Effector CD4-positive, alpha-beta T cell (primary cell): Measurements from ENCODE around the gene NR1H2.
A peak's percentile ranks its signal among the peaks of the same experiment; 100 is the strongest.
"Not testable (repeated sequence)": the region's sequence is repeated elsewhere in the genome, so short reads cannot be mapped to it uniquely, and the experiment has no call there.

Source experiments
- DNase-seq: peaks from one replicate; pipeline ENCODE4 v3.0.0-alpha.2; 2020

NR1H2 gene

DNA sequence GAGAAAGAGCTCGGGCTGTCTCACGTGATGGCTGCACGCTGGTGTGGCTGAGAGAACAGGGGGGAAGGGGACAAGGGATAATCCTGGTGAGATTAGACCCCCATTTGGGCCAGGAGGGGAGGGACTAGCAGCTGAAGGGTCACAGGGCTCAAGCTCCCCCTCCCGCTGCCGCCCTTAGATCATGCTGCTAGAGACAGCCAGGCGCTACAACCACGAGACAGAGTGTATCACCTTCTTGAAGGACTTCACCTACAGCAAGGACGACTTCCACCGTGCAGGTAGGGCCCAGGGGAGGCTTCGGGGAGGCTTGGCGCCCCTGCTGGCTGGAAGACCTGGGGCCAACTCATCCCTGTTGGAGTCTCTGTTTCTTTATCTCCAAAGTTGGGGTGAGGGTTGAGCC lies 3.3 kb downstream of the NR1H2 start:
- DNase-seq = no peak

DNA sequence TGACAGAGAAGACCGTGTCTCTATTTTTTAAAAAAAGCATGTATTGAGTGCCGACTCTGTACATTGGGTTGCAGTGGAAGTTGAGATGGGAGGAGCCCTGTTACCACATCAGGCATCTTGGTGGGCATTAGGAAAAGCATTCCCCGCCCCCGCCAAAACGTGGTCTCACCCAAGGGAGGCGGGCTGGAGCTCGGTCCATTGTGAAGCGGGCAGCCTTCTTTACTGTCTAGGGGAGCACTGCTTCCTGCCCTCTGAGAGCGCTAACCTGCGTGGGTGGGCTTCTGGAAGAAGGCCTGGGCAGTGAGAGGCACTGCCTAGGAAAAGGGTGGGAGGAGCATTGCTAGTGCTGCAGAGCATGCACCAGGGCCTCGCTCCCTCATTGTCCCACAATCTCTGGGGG lies 3.9 kb downstream of the NR1H2 start:
- no peak for DNase-seq

DNA sequence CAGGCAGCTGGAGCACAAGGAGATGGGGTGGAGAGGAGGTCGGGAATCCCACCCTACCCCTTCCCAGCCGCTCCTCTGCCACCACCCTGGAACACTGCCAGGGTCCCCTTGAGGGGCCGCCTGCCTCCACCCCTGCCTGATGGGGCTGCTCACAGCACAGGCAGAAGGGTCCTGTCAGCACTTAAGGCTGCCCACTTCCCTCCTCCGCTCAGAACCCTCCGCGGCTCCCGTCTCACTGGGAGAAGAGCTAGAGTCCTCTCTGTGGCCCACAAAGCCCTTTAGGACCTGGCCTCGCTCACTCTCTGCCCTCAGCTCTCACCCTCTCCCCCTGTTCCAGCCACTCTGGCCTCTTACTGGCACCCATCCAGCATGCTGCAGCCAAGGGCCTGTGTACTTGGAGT lies 4.5 kb downstream of the NR1H2 start:
- DNase-seq = no peak

DNA sequence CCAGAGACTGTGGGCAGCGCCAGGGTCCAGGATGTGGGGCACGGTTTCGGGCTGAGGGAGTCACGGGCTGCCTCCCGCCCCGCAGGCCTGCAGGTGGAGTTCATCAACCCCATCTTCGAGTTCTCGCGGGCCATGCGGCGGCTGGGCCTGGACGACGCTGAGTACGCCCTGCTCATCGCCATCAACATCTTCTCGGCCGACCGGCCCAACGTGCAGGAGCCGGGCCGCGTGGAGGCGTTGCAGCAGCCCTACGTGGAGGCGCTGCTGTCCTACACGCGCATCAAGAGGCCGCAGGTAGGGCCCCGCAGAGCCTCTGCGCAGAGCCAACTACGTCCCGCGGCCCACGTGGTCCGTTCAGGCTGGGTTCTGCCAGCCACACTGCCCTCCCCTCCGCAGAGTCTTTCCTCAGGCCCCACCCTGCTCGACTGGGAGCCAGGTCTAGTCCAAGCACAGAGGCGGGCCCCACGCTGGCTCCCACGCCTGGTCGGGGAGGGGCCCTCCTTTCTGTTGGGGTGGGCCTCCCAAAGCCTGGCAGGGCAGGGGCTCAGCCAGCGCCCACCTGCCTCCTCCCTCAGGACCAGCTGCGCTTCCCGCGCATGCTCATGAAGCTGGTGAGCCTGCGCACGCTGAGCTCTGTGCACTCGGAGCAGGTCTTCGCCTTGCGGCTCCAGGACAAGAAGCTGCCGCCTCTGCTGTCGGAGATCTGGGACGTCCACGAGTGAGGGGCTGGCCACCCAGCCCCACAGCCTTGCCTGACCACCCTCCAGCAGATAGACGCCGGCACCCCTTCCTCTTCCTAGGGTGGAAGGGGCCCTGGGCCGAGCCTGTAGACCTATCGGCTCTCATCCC lies 5.8 kb downstream of the NR1H2 start:
- no peak for DNase-seq

DNA sequence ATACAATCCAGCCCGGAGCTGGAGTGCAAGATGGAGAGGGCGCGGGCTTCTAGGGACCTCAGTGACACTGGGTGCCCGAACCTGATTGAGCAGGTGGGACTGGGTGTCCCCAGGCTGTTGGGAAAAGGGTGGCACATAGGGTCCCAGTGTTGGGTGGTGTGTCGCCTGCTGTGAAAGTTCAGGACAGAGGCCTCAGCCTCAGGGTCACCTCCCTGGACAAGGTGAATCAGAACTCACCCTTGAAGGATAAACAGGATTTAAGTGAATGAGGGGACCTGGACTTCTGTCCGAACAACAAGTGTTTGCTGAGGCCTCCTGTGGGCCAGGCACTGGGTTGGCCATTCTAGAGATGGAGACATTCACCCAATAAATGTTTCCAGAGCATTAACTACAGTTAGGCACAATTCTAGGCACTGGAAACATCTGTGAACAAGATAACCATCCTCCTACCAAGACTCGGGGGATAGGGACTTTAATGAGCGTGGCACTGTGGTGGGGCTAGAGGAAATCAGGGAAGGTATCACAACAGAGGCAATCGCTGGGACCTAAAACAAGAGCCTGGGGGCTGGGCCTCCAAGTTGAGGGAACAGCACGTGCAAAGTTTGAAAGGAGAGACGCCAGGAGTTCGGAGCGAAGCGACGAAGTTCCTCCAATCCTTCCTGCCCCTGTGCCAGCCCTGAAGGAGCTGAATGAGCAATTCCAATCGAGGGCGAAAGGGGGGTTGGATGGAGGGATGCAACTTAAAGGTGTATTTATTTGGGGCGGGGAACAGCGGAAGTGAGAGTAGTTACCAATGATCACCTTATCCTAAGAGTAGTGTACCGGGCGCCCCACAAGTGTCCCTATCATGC lies 7.0 kb downstream of the NR1H2 start:
- no peak for DNase-seq

DNA sequence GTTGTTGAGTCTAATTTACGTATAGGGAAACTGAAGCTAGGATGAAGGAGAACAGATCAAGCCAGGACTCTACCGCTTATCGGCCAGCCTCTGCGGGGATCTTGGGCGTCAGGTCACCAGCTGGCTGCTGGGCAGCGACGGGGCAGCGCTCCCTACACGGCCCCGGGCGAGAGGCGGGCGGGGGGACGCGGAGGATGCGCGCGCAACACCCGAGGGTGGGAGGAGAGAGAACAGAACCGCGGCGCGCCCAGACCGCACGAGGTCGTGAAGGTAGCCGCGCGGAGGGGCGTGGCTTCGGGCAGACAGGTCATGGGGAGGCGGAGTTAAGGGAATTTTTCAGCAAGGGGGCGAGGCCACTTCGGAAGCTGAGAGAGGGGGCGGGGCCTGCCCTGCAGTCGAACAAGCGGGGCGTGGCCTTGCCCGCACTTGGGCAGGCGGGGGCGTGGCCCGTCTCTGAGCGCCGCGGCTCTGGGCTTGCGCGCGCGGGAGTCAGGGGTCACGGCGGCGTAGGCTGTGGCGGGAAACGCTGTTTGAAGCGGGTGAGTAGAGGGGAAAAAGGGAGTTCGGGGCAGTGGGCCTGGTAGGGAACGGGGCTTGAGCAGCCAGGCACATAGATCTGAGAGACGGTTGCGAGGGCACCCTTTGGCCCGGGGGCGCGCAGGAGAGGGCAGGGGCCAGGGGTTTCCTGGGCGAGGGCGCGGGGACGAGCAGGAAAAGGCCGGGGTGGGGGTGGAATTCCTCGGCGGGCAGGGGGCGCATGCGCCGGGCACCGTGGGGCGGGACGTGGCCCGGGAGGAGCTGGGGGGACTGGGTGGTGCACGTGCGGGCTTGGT lies 7.8 kb downstream of the NR1H2 start, which contains the start of gene POLD1:
Gene POLD1 (plus strand): TSS at position 496 of the 833 bp plus-strand sequence. CDS start 14,505 bp downstream, outside the sequence.
- peak; percentile 98 for DNase-seq

DNA sequence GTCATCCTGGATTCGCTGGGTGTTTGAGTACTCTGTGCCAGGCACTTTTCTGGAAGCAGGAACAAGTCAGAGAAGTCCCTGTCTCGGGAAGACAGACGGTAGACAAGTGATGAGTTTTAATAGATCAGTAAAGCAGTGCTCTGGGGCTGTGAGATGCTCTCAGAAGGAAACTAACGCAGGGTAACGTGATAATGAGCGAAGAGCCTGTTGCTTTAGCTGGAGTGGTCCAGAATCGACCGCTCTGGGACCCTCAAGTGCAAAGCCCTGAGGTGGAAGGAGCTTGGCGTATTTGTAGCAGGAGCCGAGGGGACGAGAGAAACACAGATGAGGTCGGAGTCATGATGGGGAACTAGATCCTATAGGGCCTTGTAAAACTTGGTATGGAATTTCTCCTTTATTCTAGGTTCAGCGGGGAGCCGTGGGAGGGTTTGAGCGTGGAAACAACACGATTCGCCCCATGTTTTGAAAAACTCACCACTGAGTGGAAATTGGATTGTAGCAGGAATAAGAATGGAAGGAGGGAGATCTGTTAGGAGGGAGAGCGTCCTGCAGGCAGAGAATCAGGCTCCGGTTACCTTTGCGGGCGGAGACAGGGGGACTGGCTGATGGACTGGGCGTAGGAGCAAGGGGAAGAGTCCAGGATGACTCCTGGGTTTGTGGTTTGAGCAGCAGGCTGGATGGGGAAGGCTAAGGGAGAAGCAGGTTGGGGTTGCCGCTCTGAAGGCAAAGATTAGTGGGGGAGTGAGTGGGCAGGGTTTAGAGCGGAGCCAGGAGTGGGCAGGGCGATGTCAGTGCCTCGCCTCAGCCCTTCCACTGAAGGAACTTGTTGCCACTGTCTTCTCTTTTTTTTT lies 8.7 kb downstream of the NR1H2 start:
- no peak for DNase-seq

DNA sequence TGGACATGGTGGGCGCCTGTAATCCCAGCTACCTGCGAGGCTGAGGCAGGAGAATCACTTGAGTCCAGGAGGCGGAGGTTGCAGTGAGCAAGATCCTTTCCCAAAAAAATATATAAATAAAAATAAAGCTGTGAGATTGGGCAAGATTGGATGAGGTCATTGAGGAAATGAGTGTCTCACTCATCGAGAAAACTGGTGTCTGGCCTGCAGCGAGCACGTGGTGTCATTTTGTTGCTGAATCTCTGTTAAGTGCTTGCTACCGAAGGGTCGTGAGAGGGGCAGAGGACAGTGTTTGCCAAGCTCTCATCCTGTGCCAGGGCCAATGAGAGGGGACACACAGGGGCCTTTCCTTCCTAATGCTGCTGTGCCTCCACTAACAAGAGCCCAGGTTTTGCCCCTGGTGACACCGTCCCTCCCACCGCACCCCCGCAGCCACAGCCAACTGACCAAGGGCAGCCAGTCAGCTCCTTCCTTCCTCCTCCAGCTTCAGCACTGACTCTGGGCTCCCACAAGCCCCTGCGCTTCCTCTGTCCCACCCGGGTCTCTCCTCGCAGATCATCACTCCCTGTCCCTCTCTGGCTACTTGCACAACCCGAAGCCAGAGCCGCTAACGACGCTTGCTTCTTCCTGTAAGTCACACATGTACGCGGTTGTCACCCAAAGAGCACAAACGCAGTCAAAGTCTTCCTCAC lies 11.1 kb downstream of the NR1H2 start:
- no peak for DNase-seq

DNA sequence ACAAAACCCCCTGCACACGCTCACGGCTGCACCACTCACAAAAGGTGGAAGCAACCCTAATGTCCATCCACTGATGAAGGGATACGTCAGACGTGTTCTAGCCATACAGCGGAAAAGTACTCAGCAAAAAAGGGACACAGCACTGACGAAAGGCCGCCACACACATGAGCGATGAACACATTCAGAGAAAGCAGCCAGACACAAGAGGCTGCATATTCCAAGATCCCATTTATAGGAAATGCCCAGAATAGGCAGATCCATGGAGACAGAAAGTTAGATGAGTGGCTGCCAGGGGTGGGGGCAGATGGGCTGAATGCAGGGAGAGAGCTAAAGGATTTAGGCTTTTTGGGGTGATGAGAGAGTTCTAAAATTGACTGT lies 11.6 kb downstream of the NR1H2 start:
- DNase-seq = no peak

DNA sequence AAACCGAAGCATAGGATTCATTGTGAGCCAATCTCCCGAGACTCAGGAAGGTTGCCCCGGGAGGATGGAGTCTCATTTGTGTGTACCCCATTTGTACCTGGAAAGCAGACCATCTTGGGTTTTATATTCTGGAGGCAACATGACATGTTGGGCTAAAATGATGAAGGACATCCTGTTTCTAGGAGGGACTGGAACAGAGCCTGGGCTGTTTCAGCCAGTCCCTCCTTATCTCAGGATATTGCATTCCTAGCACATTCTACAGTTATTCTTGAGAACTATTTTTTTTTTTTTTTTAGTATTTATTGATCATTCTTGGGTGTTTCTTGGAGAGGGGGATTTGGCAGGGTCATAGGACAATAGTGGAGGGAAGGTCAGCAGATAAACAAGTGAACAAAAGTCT lies 14.0 kb downstream of the NR1H2 start:
- DNase-seq = not testable (repeated sequence)

DNA sequence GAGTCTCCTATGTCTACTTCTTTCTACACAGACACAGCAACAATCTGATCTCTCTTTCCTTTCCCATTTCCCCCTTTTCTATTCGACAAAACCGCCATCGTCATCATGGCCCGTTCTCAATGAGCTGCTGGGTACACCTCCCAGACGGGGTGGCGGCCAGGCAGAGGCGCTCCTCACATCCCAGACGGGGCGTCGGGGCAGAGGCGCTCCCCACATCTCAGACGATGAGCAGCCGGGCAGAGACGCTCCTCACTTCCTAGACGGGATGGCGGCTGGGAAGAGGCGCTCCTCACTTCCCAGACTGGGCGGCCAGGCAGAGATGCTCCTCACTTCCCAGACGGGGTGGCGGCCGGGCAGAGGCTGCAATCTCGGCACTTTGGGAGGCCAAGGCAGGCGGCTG lies 14.7 kb downstream of the NR1H2 start:
- DNase-seq = not testable (repeated sequence)

DNA sequence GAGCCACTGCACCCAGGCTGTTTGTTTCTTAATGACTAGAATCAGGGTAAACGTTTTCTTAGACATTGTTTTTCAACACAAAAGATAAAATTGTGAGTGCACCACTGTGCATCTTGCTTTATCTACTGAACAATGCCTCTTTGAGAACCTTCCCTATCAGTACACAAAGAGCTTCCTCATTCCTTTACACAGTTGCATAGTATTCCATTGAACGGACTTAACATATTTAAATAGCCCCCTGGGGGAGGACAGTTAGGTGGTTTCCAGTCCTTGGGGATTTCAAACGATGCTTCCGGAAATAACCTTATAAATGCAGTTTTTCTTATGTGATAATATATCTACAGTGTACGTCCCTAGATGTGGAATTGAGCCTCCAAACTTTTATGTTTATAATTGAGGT lies 16.5 kb downstream of the NR1H2 start:
- no peak for DNase-seq

DNA sequence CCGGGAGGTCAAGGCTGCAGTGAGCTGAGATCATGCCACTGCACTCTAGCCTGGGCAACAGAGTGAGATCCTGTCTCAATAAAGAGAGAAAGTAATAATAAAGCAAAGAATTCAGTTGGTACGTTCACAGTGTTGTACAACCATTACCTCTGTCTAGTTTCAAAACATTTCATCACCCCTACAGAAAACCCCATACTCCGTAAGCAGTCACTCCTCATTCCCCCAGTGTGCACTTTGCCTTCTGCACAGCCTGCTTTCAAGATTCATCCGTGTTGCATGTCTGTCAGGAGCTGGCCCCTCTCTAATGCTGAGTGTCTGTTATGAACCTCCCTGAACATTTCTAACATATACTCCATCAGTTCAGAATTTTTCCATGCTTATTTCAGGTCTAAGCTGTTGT lies 17.3 kb downstream of the NR1H2 start:
- no peak for DNase-seq

DNA sequence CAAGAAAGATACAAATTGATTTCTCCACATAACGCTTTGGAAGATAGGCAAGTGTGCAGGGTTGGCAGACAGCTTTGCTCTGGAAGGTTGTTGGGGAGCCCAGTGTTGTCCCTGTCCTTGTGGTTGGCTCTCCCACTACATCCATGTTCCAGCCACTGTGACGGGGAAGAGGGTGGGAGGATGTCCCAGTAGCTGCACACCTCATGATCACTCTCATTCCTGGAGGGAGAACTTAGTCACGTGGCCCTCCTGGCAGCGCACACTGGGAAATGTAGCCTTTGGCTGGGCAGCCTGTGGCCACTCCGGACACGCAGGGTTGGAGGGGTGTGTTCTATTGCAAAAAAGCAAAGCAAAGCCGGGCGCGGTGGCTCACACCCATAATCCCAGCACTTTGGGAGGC lies 17.8 kb downstream of the NR1H2 start:
- no peak for DNase-seq

DNA sequence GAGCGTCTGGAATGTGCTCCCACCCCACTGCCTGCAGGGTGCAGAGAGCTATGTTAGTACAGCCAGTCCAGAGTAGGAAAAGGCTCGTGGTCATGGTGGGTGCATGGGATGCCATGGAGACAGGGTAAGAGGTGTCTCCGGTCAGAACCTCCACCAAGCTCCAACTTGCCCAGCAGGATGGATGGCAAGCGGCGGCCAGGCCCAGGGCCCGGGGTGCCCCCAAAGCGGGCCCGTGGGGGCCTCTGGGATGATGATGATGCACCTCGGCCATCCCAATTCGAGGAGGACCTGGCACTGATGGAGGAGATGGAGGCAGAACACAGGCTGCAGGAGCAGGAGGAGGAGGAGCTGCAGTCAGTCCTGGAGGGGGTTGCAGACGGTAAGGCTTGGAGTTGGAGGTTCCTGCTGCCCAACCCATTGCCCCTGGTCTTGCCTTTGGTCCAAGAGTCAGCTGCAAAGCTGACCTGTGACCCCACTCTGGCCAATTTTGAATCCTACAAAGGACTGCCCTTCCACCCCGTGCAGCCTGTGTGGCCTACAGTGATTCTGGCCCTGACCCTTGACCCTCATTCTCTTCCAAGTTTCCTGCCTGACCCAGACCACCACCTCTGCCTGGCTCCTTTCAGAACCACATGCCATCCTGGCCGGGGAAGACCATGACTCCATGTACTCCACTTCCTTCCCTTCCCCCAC lies 22.6 kb downstream of the NR1H2 start:
- no peak for DNase-seq

DNA sequence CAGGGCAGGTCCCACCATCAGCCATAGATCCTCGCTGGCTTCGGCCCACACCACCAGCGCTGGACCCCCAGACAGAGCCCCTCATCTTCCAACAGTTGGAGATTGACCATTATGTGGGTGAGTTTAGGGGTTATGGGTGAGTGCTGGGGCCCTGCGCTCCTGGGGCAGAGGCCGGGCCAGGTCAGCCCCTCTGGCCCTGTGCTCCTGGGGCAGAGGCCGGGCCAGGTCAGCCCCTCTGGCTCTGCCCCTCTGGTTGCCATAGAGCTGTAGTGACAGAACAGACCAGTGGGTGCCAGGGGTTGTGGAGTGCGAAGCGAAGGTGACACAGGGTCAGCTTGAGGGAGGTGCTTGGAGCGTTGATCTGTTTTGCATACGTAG lies 23.1 kb downstream of the NR1H2 start:
- DNase-seq = no peak

DNA sequence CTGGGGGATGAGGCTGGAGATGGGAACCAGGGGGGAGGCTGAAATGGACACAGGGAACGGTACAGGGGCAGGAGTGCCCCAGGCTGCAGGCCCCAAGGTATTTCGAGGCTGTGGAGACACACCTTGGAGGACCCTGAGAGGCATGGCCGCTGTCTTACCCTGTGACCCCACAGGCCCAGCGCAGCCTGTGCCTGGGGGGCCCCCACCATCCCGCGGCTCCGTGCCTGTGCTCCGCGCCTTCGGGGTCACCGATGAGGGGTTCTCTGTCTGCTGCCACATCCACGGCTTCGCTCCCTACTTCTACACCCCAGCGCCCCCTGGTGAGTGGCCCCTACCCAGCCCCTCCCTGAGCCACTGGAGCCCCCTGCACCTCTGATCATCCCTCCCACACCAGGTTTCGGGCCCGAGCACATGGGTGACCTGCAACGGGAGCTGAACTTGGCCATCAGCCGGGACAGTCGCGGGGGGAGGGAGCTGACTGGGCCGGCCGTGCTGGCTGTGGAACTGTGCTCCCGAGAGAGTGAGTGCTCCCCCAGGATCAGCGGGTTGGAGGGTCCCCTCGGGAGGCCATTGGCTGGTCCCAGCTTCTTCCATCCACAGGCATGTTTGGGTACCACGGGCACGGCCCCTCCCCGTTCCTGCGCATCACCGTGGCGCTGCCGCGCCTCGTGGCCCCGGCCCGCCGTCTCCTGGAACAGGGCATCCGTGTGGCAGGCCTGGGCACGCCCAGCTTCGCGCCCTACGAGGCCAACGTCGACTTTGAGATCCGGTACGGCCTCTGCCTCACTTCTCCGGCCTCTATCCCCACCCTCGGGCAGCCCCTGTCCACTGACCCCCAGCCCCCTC lies 25.6 kb downstream of the NR1H2 start:
- no peak for DNase-seq

DNA sequence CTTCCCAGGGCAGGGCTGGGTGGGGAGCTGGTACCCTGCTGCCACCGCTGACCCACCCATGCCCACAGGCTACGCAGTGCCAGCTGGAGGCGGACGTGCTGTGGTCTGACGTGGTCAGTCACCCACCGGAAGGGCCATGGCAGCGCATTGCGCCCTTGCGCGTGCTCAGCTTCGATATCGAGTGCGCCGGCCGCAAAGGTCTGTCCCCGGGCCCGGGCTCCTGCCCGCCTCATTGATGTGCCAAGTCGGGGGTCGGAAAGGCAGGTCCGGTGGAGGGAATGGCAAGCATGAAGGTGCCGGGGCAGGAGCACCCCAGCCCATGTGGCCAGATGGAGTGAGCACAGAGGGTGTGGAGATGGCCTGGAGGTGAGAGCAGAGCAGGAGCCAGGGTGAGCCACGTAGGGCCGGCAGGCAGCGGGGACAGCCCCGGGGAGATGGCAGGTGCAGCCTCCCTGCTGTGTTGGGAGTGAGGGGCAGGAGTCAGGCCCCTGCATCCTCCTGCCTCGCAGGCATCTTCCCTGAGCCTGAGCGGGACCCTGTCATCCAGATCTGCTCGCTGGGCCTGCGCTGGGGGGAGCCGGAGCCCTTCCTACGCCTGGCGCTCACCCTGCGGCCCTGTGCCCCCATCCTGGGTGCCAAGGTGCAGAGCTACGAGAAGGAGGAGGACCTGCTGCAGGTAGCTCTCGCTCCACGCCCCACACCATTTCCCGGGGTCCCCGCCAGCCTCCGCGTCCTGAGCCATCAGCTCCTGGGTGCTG lies 26.5 kb downstream of the NR1H2 start:
- no peak for DNase-seq
